Stimulated activated CD4-positive, alpha-beta T cell treated with anti-CD3 and anti-CD28 coated beads, Interleukin-15, amount 100 ng/mL, for 48 hours (primary cell): Measurements from ENCODE around the gene ITPKC.
A peak's percentile ranks its signal among the peaks of the same experiment; 100 is the strongest.
"Not testable (repeated sequence)": the region's sequence is repeated elsewhere in the genome, so short reads cannot be mapped to it uniquely, and the experiment has no call there.

ENCODE experiments used
- DNase-seq, 2 donors: peaks; one replicate each; pipeline ENCODE4 v3.0.0-alpha.2; 2020; ENCODE audit warnings: low read depth in 2 of 2

ITPKC gene

DNA sequence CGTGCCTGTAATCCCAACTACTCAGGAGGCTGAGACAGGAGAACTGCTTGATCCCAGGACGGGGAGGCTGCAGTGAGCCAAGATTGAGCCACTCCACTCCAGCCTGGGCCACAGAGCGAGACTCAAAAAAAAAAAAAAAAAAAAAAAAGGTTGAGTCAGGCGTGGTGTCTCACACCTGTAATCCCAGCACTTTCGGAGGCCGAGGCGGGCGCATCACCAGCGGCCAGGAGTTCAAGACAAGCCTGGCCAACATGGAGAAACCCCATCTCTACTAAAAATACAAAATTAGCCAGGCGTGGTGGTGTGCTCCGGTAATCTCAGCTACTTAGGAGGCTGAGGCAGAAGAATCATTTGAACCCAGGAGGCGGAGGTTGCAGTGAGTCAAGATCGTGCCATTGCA, 49.5 kb downstream of the ITPKC start:
- DNase-seq = not testable (repeated sequence)

DNA sequence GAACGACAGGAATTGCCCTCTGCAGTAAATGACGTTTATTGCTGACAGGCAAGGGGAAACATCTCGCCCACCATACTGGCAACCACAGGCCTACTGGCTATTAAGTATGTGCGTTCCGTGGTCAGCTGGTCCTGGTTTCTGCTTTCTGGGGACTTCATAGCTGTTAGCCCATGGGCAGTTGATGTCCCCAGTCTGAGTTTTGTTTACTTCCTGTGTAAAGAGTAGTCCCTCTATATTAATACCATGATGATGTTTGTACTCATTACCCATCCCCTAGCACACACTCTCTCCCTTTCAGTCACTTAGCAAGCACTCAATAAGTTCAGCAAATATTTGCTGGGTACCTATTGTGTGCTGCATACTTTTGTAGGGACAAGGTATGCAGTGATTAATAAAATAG, 52.0 kb downstream of the ITPKC start:
- no peak for DNase-seq

DNA sequence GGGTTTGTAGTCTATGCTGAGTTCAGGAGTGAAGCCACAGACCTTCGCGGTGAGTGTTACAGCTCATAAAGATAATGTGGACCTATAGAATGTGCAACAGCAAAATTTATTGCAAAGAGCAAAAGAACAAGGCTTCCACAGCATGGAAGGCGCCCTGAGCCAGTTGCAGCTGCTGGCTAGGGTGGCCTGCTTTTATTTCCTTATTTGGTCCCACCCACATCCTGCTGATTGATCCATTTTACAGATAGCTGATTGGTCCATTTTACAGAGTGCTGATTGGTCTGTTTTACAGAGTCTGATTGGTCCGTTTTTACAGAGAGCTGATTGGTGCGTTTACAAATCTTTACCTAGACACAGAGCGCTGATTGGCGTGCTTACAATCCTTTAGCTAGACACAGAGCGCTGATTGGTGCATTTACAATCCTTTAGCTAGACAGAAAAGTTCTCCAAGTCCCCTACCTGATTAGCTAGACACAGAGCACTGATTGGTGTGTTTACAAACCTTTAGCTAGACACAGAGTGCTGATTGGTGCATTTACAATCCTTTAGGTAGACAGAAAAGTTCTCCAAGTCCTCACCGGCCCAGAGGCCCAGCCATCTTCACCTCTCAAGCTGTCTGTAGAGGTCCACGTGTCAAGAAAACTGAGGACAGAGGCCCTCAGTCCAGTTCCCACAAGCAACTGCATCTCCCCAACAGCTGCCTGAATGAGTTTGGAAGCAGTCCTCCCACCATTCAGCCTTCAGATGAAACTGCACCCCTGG, 54.4 kb downstream of the ITPKC start:
- DNase-seq = not testable (repeated sequence)

DNA sequence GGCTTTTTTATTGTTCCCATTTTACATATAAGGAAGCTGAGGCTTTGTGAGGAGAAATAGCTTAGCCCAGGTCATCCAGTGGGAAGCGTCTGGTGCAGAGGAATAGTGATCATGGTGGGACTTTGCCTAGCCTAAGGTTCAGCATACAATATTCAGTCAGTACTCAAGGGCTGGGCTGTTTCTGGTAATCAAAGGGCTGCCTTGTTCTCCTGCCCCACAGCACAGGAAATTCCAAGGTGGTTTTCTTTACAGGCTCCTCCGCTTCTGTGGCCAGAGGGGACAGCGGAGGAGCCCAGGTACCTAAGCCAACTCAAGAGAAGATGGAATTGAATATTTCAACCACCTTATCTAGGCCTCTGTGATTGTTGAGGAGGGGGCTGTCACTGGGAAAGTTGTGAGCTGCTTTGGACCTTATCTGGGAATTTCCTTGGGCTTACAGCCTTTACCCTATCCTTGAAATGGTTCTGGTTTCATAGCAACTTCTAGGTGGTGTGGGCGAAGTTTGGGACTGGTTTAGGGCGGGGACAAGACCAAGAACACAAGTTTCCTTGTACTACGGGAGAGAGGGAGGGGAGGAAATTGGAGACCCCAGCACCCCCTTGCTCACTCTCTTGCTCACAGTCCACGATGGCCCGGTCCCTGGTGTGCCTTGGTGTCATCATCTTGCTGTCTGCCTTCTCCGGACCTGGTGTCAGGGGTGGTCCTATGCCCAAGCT, 58.2 kb downstream of the ITPKC start, which contains the start of gene MIA:
MIA (plus strand) TSS at position 606 of the 716 bp plus-strand sequence; CDS start at position 628, 22 bp downstream.
- DNase-seq = no peak

DNA sequence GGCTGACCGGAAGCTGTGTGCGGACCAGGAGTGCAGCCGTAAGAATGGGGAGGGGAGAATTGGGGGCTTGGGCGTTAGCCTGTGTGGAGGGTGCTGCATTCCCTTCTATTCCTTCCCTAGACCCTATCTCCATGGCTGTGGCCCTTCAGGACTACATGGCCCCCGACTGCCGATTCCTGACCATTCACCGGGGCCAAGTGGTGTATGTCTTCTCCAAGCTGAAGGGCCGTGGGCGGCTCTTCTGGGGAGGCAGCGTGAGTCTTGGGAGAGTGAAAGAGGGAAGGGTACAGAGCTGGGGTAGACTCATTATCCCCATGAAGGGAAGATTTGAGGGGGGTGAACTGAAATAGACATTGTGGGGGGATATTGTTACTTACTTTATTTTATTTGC, 58.7 kb downstream of the ITPKC start:
- DNase-seq = no peak

DNA sequence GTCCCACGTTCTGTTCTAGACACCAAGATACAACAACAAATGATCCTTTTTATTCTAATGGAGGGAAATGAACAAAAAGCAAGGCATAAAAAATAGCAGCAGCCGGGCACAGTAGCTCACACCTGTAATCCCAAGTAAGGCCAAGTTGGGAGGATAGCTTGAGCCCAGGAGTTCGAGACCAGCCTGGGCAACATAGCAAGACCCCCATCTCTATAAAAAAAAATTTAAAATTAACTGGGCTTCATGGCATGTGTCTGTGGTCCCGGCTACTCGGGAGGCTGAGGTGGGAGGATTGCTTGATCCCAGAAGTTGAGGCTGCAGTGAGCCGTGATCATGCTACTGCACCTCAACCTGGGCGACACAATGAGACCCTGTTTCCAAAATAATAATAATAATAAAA, 59.5 kb downstream of the ITPKC start:
- DNase-seq = no peak

DNA sequence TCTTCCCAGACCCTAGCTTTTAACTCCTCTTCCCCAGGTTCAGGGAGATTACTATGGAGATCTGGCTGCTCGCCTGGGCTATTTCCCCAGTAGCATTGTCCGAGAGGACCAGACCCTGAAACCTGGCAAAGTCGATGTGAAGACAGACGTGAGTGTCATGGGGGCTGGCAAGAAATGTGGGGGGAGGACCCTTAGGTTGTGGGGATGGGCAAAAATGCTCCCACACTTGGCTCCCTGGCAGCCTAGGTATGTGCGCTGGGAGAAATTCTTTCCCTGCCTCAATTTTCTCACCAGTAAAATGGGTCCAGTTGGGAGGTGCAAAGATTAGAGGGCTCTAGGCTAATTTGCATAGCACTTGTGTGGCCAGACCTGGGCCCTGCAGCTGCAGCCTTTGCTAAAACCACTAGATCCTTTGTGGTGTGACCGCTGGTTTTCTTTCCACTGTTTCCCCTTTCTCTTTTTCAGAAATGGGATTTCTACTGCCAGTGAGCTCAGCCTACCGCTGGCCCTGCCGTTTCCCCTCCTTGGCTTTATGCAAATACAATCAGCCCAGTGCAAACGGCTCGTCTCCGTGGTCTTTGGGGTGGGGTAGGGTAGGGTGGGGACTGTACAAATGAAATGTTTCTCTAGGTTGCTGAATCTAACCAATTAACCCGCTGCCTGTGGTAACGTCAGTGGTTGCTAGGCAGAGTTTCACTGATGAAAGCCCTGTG, 60.2 kb downstream of the ITPKC start:
- DNase-seq = peak; percentile 85 to 88

DNA sequence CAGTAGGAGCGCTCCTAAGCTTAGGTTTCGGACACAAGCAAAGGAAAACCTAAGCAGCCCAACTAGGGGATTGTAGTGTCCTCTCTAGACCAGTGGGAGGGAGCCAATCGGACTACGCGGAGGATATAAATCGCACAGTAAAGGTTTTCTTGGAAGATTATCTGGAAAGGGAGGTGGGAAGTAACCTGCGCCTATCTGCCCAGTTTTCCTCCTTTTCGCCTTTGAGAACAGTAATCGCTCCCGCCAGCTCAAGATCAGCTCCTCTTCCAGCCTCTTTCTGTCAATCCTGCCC, 60.7 kb downstream of the ITPKC start:
- DNase-seq = no peak

DNA sequence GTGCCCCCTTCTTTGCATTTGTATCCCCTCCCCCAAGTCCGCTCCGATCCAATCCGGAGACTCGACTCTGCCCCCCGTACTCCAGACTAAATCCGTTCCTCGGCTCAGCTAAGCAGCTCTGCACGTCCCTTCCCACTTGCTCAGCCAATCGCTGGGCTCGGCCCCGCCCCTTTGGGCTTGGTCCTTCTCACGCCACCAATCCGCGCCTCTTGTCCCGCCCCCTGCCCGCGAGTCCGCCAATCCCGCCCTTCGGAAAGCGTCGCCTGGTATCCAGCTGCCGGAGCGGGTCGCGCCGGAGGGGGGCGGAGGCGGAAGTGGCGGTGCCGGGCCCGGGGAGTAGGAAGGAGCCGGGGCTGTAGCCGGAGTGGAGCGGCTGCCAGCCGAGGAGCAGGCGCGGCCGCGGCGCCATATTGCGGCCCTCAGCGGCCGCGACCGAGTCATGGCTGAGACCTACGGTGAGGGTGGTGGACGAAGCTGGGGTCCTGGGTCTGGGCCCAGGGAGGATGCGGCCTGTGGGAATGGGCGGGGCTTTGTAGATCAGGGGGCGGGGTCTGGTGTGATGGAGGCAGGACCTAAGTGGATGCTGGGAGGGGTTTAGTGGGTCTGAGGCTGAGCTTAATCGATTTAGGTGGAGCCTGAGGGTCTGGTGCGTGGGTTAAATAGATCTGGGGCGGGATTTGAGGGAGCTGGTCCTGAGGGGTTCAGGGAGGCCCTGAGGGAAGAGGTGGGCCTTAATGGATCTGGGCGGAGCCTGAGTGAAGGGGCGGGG, 61.2 kb downstream of the ITPKC start, which contains the start of gene RAB4B:
RAB4B (plus strand) TSS at position 311 of the 769 bp plus-strand sequence; CDS start at position 440, 129 bp downstream.
- DNase-seq = peak; percentile 100

DNA sequence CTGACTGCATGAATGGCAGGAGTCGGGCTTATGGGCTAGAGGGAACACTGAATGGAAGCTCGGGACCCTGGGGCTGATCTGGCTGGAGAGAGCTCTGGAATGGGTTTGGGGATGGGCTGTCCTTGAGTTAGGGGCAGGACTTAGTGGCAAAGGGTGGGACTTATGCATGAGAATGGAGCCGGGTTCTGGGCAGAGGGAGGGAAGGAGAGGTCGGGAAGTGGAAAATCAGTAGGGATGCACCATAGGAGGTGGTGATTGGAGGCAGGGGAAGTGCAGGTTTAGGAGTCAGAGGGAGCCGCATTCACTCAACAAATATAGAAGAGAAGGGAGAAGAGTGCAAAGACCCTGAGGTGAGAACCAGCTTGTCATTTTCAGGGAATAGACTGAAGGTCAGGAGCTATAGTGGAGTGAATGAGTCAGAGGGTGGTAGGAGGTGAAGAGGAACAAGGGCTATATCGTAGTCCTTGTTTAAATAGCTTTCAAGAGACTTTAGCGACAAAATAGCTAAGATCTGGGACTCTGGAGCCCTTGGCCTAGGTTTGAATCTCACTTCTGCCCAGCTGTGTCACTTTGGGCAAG, 61.9 kb downstream of the ITPKC start:
- DNase-seq = no peak

DNA sequence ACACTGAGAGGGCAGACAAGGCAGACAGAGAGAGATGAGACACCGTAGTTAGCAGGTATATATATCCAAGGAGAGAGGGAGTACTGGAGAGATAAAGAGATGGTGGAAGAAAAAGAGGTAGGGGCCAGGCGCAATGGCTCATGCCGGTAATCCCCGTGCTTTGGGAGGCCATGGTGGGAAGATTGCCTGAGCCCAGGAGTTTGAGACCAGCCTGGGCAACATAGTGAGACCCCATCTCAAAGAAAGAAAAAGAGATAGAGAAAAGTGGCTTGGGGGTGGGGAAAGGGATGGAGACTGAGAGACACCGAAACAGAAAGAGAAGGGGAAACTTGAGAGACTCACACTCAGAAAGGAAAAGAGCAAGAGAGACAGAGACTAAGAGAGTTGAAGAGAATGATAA, 63.7 kb downstream of the ITPKC start:
- DNase-seq = no peak

DNA sequence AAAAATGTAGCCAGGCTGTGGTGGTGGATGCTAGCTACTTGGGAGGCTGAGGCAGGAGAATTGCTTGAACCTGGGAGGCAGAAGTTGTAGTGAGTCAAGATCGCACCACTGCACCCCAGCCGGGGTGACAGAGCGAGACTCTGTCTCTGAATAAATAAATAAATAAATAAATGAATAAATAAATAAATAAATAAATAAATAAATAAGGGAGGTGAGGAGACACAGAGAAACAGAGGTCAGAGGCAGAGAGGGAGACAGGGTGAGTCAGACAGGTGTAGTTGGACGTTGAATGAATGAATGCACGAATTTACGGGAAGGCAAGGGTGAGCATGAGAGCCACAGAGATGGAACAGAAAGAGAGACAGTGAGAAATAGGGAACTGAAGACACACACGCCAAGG, 64.2 kb downstream of the ITPKC start:
- DNase-seq = no peak

DNA sequence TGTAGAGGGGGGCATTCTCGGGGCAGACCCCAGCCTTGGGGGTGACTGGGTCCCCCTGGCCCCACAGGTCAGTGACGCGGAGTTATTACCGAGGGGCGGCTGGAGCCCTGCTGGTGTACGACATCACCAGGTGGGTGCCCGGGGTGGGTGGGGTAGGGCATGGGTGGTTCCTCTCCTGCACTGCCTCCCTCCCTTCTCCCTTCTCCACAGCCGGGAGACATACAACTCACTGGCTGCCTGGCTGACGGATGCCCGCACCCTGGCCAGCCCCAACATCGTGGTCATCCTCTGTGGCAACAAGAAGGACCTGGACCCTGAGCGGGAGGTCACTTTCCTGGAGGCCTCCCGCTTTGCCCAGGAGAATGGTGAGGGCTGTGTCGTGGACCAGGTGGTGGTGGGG, 66.8 kb downstream of the ITPKC start:
- no peak for DNase-seq

DNA sequence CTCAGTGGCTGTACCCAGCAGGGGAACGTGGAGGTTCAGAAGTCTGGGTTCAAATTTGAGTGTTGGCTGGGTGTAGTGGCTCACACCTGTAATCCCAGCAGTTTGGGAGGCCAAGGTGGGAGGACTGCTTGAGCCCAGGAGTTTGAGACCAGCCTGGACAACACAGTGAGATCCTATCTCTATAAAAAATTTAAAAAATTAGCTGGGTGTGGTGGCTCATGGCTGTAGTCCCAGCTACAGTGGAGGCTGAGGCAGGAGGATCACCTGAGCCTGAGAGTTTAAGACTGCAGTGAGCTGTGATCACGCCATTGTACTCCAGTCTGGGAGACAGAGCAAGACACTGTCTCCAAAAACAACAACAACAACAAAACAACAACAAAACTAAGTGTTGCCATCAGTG, 67.2 kb downstream of the ITPKC start:
- DNase-seq = not testable (repeated sequence)

DNA sequence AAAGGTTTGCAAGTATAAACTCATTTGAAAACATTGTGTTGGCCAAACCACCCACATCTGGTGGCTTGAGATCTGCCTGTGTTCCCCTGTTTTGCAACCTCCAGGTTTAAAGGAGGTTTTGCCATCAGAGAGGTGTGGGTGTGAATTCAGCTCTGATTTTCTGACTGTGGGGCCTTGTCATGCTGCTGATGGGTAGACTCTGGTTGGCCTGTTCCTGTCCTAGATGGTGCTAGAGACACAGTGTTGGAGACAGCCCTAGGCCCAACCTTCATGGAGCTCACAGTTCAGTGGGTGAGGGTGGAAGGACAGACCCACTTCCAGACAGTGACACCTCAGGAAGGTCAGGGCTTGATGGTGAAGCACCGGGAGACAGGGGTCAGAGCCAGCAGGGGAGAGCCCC, 68.6 kb downstream of the ITPKC start:
- no peak for DNase-seq

DNA sequence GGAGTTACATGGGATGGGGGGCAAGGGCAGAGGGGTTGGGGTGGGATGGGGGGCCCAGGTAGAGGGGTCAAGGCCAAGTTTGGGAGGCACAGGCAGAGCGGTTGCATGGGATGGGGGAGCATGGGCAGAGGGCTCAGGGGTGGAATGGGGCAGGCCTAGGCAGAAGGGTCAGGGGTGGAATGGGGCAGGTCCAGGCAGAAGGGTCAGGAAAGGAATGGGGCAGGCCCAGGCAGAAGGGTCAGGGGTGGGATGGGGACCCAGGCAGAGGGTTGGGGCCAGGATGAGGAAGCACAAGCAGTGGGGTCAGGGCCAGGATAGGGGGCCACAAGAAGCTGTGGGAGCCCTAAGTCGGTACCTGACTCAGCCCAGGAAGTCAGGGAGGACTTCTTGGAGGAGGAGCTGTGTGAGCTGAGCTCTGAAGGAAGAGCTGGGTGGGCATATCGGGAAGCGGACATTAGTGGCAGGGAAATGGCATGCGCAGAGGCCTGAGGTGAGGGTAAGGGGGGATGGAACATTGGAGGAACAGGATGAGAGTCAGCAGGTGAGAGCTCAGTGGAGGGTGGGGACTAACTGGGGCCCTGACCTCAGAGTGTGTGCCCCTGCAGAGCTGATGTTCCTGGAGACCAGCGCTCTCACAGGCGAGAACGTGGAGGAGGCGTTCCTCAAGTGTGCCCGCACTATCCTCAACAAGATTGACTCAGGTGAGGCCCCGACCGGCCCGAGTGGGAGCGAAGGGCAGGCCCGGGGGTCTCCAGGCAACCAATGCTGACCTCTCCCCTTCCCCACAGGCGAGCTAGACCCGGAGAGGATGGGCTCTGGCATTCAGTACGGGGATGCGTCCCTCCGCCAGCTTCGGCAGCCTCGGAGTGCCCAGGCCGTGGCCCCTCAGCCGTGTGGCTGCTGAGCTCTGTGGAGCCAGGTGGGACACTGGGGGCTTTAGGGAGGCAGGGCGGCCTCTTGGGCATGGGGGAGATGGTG, 69.4 kb downstream of the ITPKC start:
- DNase-seq = no peak
